LNCAP (cell line): ENCODE measurements around the gene SLC13A2.

Experiments
- CTCF ChIP-seq: fragments of 450-650 bp; IDR thresholded peaks from 2 replicates; pipeline ENCODE4 v1.5.1; 2017; ENCODE audit warnings: mild to moderate bottlenecking

SLC13A2 gene

GRCh38 chr17:28511858-28512461, 38.5 kb downstream of the SLC13A2 start:
- TF ChIP-seq CTCF: no peak

- no peak for TF ChIP-seq CTCF
Measured at GRCh38 chr17:28513476-28513875, 40.0 kb downstream of the SLC13A2 start.

- TF ChIP-seq CTCF: no peak
Measured at GRCh38 chr17:28514561-28515002, 41.1 kb downstream of the SLC13A2 start.

- TF ChIP-seq CTCF: no peak
Measured at GRCh38 chr17:28515518-28515917, 42.1 kb downstream of the SLC13A2 start.

GRCh38 chr17:28518132-28518531, 44.7 kb downstream of the SLC13A2 start:
- no peak for TF ChIP-seq CTCF

GRCh38 chr17:28518578-28518977, 45.1 kb downstream of the SLC13A2 start:
- TF ChIP-seq CTCF: no peak

GRCh38 chr17:28519236-28519635, 45.8 kb downstream of the SLC13A2 start:
- TF ChIP-seq CTCF: no peak

- TF ChIP-seq CTCF: no peak
Measured at GRCh38 chr17:28520687-28521086, 47.2 kb downstream of the SLC13A2 start.
